Dermis lymphatic vessel endothelial cell (primary cell): ENCODE data around the gene TRAP1. TPM values are rescaled to one million over a fixed set of nuclear protein-coding genes. Genes with fewer than 3 reads are reported as not detected.

Experiments
- total RNA-seq: library from RNA; depleted of rRNA; stranded (reverse); fragments of >200 nt; gene quantifications from 2 replicates; pipeline ENCODE4 v1.2.1, GENCODE V29; 2014

Gene TRAP1
- total RNA-seq, result 35.1 and 66.7 TPM in 2 replicates

DNA sequence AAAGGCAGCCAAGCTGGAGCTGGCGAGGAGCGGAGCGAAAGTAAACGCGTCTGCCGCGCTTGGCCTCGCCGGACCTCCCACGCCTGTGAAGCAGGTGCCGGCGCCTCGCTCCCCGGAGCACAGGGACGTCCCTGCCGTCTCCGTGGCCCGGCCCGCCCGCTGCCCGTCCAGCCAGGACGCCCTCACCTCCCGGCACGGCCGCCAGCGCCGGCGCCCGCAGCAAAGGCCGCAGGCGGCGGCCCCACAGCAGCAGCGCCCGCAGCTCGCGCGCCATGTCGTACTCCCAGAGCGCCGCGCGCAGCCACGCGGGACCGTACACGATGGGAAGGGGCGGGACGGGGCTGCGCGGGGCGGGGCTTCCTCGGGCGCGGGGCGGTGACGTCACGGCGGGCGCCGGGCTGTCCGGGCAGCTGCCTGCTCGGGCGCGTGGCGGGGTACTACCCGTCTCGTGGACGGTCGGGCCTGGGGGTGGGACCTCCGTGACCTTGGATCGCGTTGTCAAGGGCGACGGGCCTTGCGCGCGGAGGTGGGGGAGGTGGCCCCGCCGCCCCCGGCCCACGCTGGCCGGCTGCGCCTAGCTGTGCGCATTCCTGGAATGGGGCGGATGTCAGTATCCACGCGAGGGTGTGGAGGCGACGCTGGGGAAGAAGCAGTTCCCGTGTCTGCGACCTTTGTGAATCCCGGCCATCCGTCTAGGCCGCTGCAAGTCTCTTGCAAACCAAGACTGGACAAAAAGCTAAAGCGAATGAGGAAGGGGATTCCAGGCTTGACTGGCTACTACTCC is at the start of gene TRAP1:
TSS of gene TRAP1 (minus strand) at position 290 of the 784 bp plus-strand sequence. CDS start at position 274, 16 bp downstream.

DNA sequence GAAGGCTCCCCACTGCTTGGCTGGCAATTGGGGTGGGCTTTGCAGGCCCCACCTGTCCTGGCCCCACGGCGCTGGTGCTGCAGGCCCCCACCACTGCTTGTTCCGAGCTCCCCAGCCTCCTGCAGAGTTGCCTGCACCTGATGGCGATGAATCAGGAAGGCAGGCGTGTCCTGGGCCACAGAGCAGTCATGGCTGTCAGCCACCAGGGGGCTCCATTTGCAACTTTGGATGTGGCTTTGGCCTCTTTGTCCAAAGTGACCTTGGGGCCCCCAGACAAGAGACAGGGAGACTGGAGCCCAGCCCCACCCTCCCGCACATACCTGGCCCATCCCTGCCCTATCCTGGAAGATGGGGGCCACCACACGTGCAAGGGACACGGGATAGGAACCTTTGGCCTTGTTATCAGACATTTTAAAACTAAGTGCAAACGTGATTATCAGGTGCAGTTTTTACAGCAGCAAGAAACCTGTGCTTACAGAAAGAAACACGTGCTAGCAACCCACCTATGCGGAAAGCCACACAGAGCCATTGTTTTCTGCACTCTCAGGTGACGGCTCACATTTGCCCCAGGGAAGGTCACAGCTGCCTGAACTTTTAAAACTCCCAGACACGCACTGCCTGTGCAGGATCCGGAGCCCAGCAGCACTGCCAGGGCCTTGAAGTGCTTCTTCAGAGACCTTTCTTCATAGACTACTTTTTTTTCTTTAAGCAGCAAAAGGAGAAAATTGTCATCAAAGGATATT is 62.9 kb downstream of the TRAP1 start, which contains the start of gene DNASE1:
TSS of gene DNASE1 (plus strand) at position 443 of the 743 bp plus-strand sequence. CDS start 683 bp downstream, outside the sequence.

DNA sequence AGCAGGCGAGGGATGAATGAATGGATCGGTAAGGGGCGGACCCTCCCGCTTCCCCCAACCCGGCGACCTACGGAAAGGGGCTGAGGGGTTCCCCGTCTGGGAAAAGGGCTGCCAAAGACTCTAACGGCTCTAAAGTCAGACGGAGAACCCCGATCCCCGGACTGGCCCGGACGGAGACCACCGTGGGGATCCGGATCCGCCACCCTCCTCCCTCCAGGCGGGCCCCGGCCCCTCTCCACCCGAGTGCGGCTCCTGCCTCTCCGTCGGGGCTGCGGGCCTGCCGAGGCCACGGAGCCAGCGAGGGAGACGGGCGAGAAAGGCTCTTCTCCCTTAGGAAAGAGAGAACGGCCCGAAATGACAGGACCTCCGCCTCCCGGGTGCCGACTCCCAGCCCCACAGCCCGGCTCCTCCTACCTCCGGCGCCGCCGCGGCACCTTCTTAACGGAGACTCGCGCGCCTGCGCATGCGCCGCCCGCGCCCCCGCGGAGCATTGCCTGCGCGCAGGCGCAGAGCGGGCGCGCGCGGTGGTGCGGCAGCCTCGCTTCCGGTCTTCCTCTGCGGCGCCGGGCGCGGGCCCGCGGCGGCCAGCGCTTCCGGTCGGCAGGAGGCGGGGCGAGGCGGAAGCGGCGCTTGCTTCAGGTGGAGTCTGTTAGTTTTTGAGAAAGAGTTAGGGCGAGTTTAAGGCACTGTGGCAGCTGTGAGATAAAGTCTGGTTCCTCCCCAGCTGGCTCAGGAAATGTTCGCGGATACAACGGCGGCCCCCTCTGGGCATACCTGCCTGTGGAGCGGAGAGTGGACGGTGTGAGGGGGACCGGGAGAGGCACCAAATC is 106.0 kb downstream of the TRAP1 start, which contains the start of gene SLX4:
TSS of gene SLX4 (minus strand) at position 461 of the 830 bp plus-strand sequence. CDS start 2,642 bp downstream, outside the sequence.

Other genes with a start within 250 kb of the TRAP1 start
- not detected in 2 replicates for gene C16orf90, start 222.0 kb downstream of the TRAP1 start, total RNA-seq
- gene CLUAP1, start 216.5 kb downstream of the TRAP1 start, total RNA-seq, result 8.1 and 12.8 TPM in 2 replicates
- 4.0 and 13.4 TPM in 2 replicates for gene NLRC3, start 140.1 kb downstream of the TRAP1 start, total RNA-seq
- 0.98 and 2.1 TPM in 2 replicates for gene SLX4, start 105.9 kb downstream of the TRAP1 start, total RNA-seq
- 6.0 and 14.2 TPM in 2 replicates for gene DNASE1, start 62.8 kb downstream of the TRAP1 start, total RNA-seq
- 10.4 and 13.9 TPM in 2 replicates for gene CREBBP, start 163.2 kb upstream of the TRAP1 start, total RNA-seq